ENCODE measurements around the gene SDHA.

- TF ChIP-seq ZBTB7A (IDR thresholded peaks at IDR 0.05; ENCODE audit: low read depth) (no peak), YY1 (IDR thresholded peaks at IDR 0.05; ENCODE audit: low read depth) (no peak), TCF12 (IDR thresholded peaks at IDR 0.05; ENCODE audit: low read depth) (no peak), CEBPB (IDR thresholded peaks at IDR 0.05) (no peak)
Measured at GRCh38 chr5:176296-176823, 41.8 kb upstream of the SDHA start.
